ENCODE results near the gene CLK2.
"Not testable (repeated sequence)": the region's sequence is repeated elsewhere in the genome, so short reads cannot be mapped to it uniquely, and the experiment has no call there.

Gene CLK2

DNA sequence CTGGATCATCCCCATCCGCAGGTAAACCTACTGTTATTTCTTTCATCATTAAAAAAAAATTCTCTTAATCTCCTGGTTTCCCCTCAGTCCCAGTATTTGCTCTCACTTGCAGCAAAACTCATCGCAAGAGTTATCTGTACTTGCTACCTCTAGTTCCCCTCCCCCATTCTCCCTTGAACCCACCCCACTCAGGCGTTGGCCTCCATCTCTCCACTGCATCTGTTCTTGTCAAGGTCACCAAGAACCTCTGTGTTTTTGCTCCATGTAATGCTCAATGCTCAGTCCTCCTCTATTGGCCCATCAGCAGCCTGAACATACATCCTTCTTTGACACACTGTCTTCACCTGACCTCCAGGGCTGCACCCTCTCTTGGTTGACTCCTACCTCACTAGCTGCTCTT is 23.4 kb upstream of the CLK2 start:
- no peak for DNase-seq (ENCODE audit: low spot score)

DNA sequence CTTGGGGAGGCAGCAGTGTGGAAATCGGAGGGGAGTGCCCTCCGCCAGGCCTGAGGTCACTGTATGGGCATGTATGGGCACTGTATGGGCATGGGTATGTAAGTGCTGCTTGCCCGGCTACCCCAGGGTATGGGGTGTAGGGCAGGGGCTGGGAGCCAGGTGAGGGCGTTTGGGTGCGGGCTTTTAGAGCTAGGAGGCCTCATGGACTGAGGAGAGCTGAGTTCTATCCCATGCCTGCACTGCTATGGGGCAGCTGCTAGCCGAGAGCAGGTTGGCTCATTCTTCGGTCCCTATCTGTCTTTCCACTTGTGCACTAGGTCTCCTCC is 22.6 kb upstream of the CLK2 start:
- no peak for DNase-seq (ENCODE audit: low spot score)

DNA sequence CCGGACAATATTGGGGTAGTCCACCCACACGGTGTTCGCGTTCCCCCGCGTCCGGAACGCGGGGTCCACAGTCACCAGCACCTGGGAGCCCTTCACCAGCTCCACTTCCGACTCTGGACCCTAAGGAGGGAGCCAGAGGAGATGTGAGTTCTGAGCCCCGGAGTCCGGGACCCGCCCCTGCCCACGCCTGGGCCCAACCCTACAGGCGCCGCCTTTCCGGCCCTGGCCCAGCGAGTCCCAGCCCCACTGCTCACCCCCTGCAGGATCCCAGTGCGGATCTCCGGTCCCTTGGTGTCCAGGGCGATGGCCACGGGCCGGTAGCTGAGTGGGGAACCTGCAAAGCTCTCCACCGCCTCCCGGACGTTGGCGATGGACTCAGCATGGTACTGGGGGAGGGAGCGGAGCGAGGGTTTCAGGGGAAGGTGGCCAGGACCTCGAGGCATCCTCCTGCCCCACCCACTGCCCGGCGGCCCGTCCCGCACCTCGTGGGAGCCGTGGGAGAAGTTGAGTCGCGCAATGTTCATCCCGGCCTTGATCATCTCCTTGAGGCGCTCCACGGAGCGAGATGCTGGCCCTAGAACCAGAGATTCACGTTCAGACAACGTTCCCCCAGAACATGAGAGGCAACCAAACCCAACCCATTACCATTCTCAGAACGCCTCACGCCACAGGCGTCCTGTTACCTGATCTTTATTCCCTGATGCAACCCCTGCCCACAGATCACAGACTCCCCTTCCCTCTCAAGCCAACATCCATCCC is 22.1 kb upstream of the CLK2 start:
- DNase-seq (ENCODE audit: low spot score) = no peak

DNA sequence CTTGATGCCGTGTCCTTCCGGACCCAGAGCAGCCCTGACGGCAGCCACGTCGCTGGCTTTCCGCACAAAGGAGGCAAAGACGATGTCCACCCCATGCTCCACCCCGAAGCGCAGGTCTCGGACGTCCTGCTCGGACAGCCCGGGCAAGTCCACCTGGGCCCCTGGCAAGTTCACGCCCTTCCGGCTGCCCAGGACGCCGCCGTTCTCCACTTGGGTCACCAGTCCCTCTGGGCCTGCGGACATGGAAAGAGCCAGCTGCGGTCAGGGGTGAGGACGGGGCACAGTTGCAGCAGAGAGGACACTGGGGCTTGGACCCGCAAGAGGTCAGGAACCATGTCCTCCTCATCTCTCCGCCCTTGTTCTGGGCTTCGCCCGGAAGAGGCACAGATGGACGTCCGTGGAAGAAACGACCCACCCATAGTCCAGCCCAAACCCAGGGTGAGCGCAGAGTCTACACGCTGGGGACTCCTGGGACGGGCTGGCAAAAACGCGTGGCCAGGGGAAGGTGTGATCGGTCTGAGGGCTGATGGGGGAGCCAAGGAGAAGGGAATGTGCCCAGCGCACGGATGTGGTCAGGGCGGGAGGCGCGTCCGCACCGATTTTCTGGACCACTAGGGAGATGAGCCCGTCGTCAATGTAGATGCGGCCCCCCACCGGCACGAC is 21.3 kb upstream of the CLK2 start:
- DNase-seq (ENCODE audit: low spot score) = no peak

DNA sequence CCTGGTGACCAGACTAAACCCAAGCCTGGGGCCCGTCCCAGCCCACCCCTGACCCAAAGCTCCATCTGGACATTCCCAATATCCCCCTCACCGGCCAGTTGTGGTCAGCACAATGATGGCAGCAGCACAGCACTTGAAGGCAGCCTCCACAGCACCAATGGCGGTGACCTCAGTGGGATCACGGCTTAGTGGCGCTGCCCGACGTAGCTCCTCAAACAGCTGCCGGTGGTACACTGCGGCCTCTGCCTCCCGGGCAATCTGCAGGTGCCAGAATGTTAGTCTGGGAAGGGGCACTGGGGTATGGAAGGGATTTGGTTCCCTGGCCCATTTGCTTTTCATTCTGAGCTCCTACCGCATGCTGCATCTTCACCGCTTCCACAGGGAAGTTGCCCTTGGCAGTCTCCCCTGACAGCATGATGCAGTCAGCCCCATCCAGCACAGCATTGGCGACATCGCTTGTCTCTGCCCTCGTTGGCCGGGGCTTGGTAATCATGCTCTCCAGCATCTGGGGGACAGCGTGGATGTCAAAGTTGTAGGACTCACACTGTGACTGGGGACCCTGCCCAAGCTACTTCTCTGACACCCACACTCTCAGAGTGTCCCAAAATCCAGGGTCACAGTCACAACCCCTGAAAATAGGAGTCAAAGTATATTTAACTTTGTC is 19.9 kb upstream of the CLK2 start:
- no peak for DNase-seq (ENCODE audit: low spot score)

DNA sequence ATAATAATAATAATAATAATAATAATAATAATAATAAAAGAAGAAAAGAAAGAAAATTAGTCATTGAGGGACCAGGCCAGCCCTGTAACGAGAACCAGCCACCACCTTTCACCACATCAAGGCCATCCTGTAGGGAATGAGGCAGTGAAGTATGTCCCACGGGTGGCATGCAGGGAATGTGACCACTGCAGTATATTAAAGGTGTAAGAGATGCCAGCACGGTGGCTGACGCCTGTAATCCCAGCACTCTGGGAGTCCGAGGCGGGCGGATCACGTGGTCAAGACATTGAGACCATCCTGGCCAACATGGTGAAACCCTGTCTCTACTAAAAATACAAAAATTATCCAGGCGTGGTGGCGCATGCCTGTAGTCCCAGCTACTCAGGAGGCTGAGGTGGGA is 17.7 kb upstream of the CLK2 start:
- DNase-seq (ENCODE audit: low spot score) = not testable (repeated sequence)

DNA sequence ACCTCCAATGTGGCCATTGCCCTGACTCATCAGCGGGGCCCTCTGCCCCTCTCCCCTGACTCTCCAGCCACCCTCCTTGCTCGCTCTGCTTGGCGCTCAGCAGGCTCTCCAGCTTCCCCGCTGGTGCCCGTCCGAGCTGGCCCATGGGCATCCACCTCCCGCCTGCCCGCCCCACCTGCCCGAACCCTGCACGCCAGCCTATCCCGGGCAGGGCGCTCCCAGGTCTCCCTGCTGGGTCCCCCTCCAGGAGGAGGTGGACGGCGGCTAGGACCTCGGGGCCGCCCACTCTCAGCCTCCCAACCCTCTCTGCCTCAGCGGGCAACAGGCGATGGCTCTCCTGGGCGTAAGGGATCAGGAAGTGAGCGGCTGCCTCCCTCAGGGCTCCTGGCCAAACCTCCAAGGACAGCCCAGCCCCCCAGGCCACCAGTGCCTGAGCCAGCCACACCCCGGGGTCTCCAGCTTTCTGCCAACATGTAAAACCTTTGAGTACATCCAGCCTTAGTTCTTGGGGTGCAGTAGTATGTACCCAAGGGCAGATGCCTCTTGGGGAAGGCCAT is 14.8 kb upstream of the CLK2 start:
- no peak for DNase-seq (ENCODE audit: low spot score)

DNA sequence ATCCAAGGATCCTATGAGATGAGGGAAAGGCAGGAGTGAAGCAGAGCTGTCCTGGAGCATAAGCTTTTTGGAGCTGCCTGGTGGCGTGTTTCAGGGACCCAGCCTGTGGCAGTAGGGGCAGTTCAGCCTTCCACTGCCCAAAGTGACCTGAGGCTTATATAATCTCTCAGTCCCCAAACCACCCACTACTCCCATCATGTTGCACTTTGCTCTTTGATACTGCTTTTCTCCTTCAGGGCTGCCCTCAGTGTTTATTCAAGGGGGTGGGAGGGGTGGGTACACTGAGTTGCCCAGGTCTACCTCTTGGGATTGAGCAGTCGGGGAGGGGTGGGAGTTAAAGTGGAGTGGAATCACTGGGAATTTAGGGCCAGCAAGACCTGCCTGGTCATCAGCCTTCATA is 13.2 kb upstream of the CLK2 start:
- DNase-seq (ENCODE audit: low spot score) = peak; percentile 63

DNA sequence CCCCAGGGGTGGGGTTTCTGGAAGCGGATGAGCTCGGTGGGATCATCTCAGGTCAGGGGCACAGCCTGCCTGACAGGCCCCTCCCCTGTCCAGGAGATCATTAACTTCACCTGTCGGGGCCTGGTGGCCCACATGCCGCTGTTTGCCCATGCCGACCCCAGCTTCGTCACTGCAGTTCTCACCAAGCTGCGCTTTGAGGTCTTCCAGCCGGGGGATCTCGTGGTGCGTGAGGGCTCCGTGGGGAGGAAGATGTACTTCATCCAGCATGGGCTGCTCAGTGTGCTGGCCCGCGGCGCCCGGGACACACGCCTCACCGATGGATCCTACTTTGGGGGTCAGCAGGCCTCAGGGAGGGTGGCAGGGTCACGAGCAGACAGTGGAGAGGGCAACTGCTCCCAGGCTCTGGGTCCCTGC is 12.3 kb upstream of the CLK2 start:
- no peak for DNase-seq (ENCODE audit: low spot score)

DNA sequence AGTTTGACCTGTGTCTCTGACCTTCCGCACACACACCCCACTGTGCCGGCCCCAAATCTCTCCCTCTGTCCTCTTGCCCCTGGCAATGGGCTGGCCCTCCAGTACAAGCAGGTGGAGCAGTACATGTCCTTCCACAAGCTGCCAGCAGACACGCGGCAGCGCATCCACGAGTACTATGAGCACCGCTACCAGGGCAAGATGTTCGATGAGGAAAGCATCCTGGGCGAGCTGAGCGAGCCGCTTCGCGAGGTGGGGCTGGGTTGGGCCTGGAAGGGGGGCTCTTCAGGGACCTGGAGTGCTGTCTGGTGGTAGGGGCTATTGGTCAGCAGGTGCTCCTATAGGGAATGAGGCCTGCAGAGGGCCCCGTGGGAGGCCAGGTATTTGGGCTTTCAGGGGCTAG is 11.8 kb upstream of the CLK2 start:
- no peak for DNase-seq (ENCODE audit: low spot score)

DNA sequence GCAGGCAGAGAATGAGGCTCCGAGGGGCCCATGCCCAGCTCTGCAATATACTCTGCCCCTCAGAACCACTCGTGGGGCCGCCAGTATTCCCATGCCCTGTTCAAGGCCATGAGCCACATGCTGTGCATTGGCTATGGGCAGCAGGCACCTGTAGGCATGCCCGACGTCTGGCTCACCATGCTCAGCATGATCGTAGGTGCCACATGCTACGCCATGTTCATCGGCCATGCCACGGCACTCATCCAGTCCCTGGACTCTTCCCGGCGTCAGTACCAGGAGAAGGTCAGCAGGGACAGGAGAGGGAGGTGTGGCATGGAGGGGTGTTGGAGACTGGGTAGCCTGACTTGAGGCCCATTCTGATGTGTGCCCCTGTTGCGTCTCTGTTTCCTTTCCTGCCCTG is 11.2 kb upstream of the CLK2 start:
- DNase-seq (ENCODE audit: low spot score) = no peak

DNA sequence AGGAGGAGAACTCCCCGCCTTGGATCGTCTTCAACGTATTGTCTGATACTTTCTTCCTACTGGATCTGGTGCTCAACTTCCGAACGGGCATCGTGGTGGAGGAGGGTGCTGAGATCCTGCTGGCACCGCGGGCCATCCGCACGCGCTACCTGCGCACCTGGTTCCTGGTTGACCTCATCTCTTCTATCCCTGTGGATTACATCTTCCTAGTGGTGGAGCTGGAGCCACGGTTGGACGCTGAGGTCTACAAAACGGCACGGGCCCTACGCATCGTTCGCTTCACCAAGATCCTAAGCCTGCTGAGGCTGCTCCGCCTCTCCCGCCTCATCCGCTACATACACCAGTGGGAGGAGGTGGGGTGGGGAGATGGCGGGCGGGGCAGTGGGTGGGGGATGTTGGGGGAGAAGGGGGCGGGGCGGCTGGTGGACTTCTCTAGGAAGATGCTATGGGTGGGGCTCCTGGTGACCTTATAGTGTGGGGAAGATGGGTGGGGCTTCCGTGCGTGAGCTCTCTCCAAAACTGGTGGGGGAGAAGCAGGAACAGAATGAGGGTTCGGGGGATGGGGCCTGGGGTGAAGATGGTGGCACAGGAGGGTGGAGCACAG is 9.3 kb upstream of the CLK2 start:
- no peak for DNase-seq (ENCODE audit: low spot score)

DNA sequence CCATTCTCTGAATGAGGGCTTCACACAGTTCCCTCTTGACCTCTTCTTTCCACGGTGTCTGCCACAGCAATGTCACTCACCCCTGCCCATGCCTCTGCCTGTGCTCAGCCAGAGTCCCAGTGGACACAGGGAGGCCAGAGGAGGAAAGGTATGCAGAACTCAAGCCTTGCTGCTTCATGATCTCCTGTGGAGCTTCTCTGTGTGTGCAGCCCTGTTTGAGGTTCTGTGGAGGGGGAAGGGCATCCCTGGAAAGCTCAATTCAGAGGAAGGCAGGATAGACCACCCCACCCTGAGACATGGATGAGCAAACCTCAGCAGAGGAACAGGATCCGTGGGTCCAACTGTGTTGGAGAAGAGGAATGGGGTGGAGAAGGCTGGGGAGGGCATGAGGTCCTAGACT is 6.0 kb upstream of the CLK2 start:
- DNase-seq (ENCODE audit: low spot score) = no peak

DNA sequence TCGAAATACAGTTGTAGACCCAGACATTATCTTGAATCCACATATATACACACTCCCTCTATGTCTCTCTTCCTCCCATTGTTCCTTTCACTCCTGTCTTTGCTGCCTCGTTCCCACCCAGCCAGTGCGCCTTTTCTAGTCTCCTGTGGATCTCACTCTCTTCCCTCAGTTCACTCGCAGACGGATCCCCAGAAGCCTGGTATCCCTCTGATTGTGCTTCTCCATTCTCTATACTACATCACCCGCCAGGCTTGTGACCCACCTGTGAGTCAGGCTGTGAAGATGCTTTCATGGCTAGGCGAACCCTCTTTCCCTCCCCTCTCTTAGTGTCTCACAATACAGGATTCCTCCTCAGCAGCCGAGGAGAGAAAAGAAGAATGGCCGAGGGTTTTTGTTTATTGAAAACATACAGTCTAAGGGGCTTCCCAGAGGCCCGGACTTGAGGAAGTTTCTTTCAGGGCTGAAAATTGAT is 5.4 kb upstream of the CLK2 start:
- no peak for DNase-seq (ENCODE audit: low spot score)

DNA sequence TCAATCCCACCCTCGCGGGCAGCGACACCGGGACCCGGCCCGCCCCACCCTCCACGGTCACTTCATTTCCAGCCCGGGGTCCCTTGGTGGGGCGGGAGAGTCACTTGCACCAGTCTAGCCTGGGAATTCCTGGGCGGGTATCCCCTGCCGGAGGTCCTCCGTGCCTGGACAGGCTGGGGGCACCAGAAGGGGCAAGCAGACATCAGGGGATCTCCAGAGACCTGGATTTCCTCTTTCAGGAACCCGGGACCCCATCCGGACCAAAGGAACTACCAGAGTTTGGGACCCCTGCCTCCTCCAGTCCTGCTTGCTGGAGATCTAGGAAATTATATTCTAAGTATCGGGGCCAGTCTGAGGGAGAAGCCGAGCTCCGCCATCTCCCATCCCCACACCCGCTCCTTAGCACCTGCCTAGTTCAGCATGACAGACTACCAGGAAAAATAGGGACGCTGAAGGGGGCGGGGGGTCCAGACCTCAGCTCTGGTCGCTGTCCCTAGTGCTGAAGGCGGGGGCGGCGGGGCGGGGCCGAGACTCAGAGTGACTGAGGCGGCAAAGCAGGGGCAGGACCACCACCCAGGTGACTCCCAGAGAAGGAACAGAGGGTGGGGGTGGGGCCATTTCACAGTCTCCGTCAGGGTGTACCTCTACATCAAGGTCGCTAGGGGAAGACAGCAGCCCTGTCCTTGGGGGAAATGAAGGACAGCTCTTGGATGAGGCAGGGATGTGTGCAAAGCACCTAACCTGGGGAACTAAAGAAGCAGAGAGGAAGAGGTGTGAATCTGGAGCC is 4.8 kb upstream of the CLK2 start:
- DNase-seq (ENCODE audit: low spot score) = peak; percentile 88

DNA sequence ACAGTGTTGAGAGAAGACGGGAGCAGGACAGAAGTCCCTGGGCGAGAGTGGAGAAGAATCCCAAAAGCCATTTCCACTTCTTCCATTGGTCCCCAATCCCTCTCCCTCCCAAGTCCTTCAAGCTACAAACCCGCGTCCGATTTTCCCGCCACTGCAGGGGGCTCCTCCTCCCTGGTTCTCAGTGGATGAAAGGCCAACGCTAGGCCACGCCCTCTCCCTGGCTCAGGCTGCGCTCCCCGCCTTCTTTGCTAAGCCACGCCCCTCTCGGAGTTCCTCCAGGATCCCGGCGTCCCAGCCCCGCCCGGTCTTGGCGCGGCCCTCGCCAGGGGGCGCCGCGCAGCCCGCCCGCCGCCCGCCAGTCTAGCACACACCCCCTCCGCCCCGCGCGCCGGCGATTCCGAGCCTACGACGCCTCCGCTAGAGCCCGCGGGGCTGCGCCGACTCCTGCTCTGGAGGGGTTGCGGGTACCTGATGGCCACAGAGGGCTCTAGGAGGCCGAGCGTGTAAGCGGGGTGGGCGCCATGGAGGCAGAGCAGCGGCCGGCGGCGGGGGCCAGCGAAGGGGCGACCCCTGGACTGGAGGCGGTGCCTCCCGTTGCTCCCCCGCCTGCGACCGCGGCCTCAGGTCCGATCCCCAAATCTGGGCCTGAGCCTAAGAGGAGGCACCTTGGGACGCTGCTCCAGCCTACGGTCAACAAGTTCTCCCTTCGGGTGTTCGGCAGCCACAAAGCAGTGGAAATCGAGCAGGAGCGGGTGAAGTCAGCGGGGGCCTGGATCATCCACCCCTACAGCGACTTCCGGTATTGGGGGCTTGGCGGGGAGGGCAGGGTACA is 4.0 kb upstream of the CLK2 start, which contains the start of gene HCN3:
TSS of gene HCN3 (plus strand) at position 394 of the 832 bp plus-strand sequence. CDS start at position 522, 128 bp downstream.
- DNase-seq (ENCODE audit: low spot score) = peak; percentile 99

DNA sequence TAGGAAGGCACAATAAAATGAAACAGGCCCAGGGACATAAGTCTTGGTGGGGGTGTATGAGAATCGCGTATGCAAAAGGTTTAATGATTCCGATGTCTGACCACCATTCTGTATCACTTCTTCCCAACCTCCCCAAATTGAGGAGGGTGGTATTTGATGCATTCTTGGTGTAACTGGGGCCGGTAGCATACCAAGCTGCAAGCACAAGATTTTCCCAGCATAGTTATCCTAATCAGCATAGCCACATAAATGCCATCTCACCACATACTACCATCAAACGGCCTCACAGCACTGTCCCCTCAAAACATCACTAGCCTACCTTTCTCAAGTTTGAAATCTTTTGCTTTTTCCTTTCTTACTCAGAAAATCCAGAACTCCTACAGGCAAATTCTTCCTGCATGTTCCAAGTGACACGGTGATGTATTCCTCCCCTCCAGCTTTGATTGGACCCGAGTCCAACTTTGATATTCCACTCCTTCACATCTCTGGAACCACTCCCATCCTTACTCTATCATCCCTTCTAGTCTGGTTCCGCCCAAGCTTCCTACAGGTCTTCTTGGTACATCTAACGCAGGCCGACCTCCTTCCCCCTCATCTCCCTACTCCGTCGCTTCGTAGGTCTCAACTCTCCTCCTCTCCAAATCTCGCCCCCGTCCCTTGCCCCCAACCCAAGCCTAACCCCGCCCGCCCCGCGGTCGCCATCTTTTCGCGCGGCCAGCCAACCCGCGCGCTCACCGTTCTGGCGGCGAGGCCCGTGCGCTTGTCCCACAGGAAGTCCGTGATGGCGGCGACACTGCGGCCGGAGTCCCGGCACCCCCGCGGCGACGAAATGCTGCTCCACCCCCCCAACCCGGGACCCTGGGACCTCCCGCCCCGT is 600 bp downstream of the CLK2 start:
- DNase-seq (ENCODE audit: low spot score) = peak; percentile 68

DNA sequence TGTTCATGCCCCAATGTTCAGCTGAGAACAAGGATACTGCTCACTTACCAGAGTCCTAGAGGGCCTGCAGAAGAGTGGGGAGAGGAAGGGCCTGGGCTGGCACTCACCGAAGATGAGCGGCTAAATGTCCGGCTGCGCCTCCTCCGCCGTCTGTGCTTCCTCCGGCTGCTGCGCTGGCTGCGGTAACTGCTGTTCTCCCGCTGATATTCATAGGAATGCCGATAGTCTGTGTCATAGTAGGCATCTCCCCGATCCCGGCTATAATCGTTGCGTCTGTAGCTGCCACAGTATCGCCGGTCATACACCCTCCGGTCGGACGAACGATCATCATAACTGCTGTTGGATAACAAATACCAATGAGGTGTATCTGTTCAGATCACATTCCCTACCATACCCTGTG is 3.9 kb downstream of the CLK2 start:
- DNase-seq (ENCODE audit: low spot score) = no peak

DNA sequence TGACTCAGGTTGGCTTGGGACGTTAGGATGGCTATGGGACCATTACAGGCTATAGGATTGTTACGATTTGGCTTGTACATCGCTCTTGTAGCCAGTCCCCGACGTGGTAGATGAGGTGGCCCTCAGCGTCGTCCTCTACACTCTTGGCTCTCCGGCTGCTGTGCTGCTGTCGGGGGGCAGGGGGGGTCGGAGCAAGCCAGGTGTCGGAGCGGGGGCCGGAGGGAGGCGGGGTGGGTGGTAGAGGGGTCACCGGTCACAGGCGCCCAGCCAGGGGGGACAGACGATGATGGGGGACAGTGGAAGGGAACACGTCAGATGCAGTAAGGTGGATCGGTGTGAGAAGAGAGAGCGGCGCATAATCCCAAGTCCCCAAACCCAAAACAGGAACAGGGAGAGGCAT is 4.7 kb downstream of the CLK2 start:
- no peak for DNase-seq (ENCODE audit: low spot score)

DNA sequence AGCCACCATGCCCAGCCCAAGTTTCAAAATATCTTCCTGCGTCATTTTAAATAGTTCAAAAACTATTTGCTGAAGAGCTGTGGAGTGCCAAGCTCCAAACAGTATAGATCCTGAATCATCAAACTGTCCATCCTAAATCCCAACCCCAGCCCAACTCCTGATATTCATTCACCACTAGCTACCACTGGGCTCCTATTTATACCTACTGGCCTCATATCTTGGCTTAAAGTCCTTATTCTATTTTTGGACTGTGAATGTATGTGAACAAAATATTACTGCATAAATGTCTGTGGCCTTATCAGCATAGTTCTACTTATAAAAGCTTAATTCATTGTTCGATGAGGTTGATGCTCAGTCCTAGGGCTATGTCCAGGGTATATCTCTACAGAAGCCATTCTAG is 5.9 kb downstream of the CLK2 start:
- DNase-seq (ENCODE audit: low spot score) = no peak

Measured in HuH-7.5 (cell line).